ENCODE data around the gene PRG3. TPM values are rescaled to one million over a fixed set of nuclear protein-coding genes. Genes with fewer than 3 reads are reported as not detected.
"Not testable (repeated sequence)": the region's sequence is repeated elsewhere in the genome, so short reads cannot be mapped to it uniquely, and the experiment has no call there.

Gene PRG3
- total RNA-seq, 2 experiments from 2014 or later, result not detected

- Histone ChIP-seq H3K4me1 (ENCODE audit: insufficient read depth, low read length) (no peaks in the 10 kb centered on the region), H3K27me3 (ENCODE audit: control insufficient read depth in 1 of 2, insufficient read depth in 2 of 2, low read length in 2 of 2) (no peaks in the 10 kb centered on the region), H3K36me3 (ENCODE audit: insufficient read depth, low read length) (no peaks in the 10 kb centered on the region), H3K9me3 (ENCODE audit: control insufficient read depth in 1 of 2, insufficient read depth in 1 of 2, low read length in 2 of 2) (peaks cover 0 to 4% of the 10 kb centered on the region in 2 experiments), H3K27ac (ENCODE audit: low read depth in 1 of 2, low read length in 2 of 2) (no peak overlapping the region), H3K4me3 (ENCODE audit: low read length) (no peak overlapping the region)
- no peak for TF ChIP-seq CTCF (IDR thresholded peaks at IDR 0.05)
- POLR2A ChIA-PET, result no interaction called here
- no peak for DNase-seq
- intact Hi-C loops (cut with DNase I, micrococcal nuclease), result no loop called here
- Mint-ChIP-seq H3K9me3 (no peaks in the 10 kb centered on the region), H3K27ac (no peak overlapping the region), H3K27me3 (peaks cover 4% of the 10 kb centered on the region), H3K4me3 (no peak overlapping the region), H3K36me3 (ENCODE audit: low read depth) (no peaks in the 10 kb centered on the region), H3K4me1 (ENCODE audit: low read depth) (no peaks in the 10 kb centered on the region)
- CTCF ChIA-PET, result interaction anchor here (1.3 kb wide), 1 partner anchor 13 kb away, joined by 3 read pairs; no protein-coding TSS in a partner anchor
- no peak for ATAC-seq (ENCODE audit: poor library complexity)
Measured at GRCh38 chr11:57363131-57364080, 17.5 kb downstream of the PRG3 start.

GRCh38 chr11:57361926-57362325, 19.0 kb downstream of the PRG3 start:
- no peak for TF ChIP-seq CTCF (IDR thresholded peaks at IDR 0.05)
- Histone ChIP-seq H3K9me3 (ENCODE audit: control insufficient read depth in 1 of 2, insufficient read depth in 1 of 2, low read length in 2 of 2) (peaks cover 0 to 4% of the 10 kb centered on the region in 2 experiments), H3K4me3 (ENCODE audit: low read length) (no peak overlapping the region), H3K4me1 (ENCODE audit: insufficient read depth, low read length) (no peaks in the 10 kb centered on the region), H3K36me3 (ENCODE audit: insufficient read depth, low read length) (no peaks in the 10 kb centered on the region), H3K27me3 (ENCODE audit: control insufficient read depth in 1 of 2, insufficient read depth in 2 of 2, low read length in 2 of 2) (no peaks in the 10 kb centered on the region), H3K27ac (ENCODE audit: low read depth in 1 of 2, low read length in 2 of 2) (no peak overlapping the region)
- H3K27me3 Mint-ChIP-seq, result peaks cover 4% of the 10 kb centered on the region
- intact Hi-C loops (cut with DNase I, micrococcal nuclease), result no loop called here
- no peak for ATAC-seq (ENCODE audit: poor library complexity)
- CTCF ChIA-PET, result no interaction called here
- H3K4me1 Mint-ChIP-seq (ENCODE audit: low read depth), result no peaks in the 10 kb centered on the region
- POLR2A ChIA-PET, result no interaction called here
- no peak overlapping the region for H3K27ac Mint-ChIP-seq
- no peaks in the 10 kb centered on the region for H3K9me3 Mint-ChIP-seq
- no peak for DNase-seq
- H3K4me3 Mint-ChIP-seq, result no peak overlapping the region
- no peaks in the 10 kb centered on the region for H3K36me3 Mint-ChIP-seq (ENCODE audit: low read depth)

DNA sequence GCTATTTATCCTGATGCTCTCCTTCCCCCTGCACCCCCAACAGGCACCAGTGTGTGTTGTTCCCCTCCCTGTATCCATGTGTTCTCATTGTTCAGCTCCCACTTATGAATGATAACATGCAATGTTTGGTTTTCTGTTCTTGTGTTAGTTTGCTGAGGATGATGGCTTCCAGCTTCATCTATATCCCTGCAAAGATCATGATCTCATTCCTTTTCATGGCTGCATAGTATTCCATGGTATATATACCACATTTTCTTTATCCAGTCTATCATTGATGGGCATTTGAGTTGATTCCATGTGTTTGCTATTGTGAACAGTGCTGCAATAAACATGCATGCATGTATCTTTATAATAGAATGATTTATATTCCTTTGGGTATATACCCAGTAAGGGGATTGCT, 19.5 kb downstream of the PRG3 start:
- H3K36me3 Mint-ChIP-seq (ENCODE audit: low read depth); CTCF ChIA-PET; H3K4me1 Mint-ChIP-seq (ENCODE audit: low read depth); H3K27ac ChIP-seq (ENCODE audit: low read depth in 1 of 2, low read length in 2 of 2); H3K27me3 ChIP-seq (ENCODE audit: control insufficient read depth in 1 of 2, insufficient read depth in 2 of 2, low read length in 2 of 2); H3K27me3 Mint-ChIP-seq; H3K9me3 ChIP-seq (ENCODE audit: control insufficient read depth in 1 of 2, insufficient read depth in 1 of 2, low read length in 2 of 2); DNase-seq; H3K4me3 ChIP-seq (ENCODE audit: low read length); H3K9me3 Mint-ChIP-seq; ATAC-seq (ENCODE audit: poor library complexity); H3K27ac Mint-ChIP-seq; H3K4me3 Mint-ChIP-seq; H3K4me1 ChIP-seq (ENCODE audit: insufficient read depth, low read length); POLR2A ChIA-PET; H3K36me3 ChIP-seq (ENCODE audit: insufficient read depth, low read length); intact Hi-C loops (cut with DNase I, micrococcal nuclease): not testable (repeated sequence)
